ENCODE results near the gene ENPP7.

GRCh38 chr17:79749156-79749815, 18.5 kb downstream of the ENPP7 start:
- no peak for TF ChIP-seq POLR2A (IDR thresholded peaks at IDR 0.05)
- TF ChIP-seq, protein P1, sequence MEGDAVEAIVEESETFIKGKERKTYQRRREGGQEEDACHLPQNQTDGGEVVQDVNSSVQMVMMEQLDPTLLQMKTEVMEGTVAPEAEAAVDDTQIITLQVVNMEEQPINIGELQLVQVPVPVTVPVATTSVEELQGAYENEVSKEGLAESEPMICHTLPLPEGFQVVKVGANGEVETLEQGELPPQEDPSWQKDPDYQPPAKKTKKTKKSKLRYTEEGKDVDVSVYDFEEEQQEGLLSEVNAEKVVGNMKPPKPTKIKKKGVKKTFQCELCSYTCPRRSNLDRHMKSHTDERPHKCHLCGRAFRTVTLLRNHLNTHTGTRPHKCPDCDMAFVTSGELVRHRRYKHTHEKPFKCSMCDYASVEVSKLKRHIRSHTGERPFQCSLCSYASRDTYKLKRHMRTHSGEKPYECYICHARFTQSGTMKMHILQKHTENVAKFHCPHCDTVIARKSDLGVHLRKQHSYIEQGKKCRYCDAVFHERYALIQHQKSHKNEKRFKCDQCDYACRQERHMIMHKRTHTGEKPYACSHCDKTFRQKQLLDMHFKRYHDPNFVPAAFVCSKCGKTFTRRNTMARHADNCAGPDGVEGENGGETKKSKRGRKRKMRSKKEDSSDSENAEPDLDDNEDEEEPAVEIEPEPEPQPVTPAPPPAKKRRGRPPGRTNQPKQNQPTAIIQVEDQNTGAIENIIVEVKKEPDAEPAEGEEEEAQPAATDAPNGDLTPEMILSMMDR (IDR thresholded peaks at IDR 0.05), result no peak
